H9 (cell line): ENCODE results near the gene FOXI1. TPM values are rescaled to one million over a fixed set of nuclear protein-coding genes. Genes with fewer than 3 reads are reported as not detected.

Experiments
- DNase-seq: peaks from one replicate; pipeline ENCODE4 v3.0.0-alpha.2; 2017
- H2AFZ ChIP-seq: one replicate; pipeline ENCODE4 v1.6.1; 2013; ENCODE audit warnings: mild to moderate bottlenecking, low read length, control low read depth, moderate library complexity
- H2AK5ac ChIP-seq: 2 replicates; pipeline ENCODE4 v1.6.1; 2013; ENCODE audit warnings: low read length, control low read depth, mixed read lengths; ENCODE audit not compliant: insufficient read length
- H2BK120ac ChIP-seq: one replicate; pipeline ENCODE4 v1.6.1; 2013; ENCODE audit warnings: low read depth, mild to moderate bottlenecking, low read length, control low read depth, inconsistent platforms; ENCODE audit not compliant: poor library complexity, severe bottlenecking
- H2BK12ac ChIP-seq: 2 replicates; pipeline ENCODE4 v1.6.1; 2013; ENCODE audit warnings: low read length, control low read depth, mixed read lengths, low read depth; ENCODE audit not compliant: insufficient read length
- H2BK15ac ChIP-seq: 2 replicates; pipeline ENCODE4 v1.6.1; 2013; ENCODE audit warnings: low read depth, low read length, control low read depth
- H2BK20ac ChIP-seq: one replicate; pipeline ENCODE4 v1.6.1; 2013; ENCODE audit warnings: low read depth, mild to moderate bottlenecking, low read length, control low read depth, inconsistent platforms; ENCODE audit not compliant: poor library complexity, severe bottlenecking
- H2BK5ac ChIP-seq: 2 replicates; pipeline ENCODE4 v1.6.1; 2013; ENCODE audit warnings: low read length, control low read depth, mixed read lengths; ENCODE audit not compliant: insufficient read length
- H3K14ac ChIP-seq: 2 replicates; pipeline ENCODE4 v1.6.1; 2013; ENCODE audit warnings: low read length, control low read depth; ENCODE audit not compliant: insufficient read depth
- H3K18ac ChIP-seq: 2 replicates; pipeline ENCODE4 v1.6.1; 2013; ENCODE audit warnings: low read depth, mild to moderate bottlenecking, mixed read lengths, low read length, control low read depth; ENCODE audit not compliant: insufficient read length
- H3K23ac ChIP-seq: 2 replicates; pipeline ENCODE4 v1.6.1; 2013; ENCODE audit warnings: low read length, control low read depth, mixed read lengths, low read depth; ENCODE audit not compliant: insufficient read length
- H3K23me2 ChIP-seq: 2 replicates; pipeline ENCODE4 v1.6.1; 2013; ENCODE audit warnings: low read depth, mild to moderate bottlenecking, mixed read lengths, low read length, control low read depth; ENCODE audit not compliant: insufficient read length, poor library complexity, severe bottlenecking
- H3K27ac ChIP-seq: 2 replicates; pipeline ENCODE4 v1.5.1; 2013; ENCODE audit warnings: low read length, control low read depth, mixed read lengths, low read depth; ENCODE audit not compliant: insufficient read length
- H3K27me3 ChIP-seq: 2 replicates; pipeline ENCODE4 v1.6.1; 2013; ENCODE audit warnings: low read length, control low read depth, inconsistent platforms; ENCODE audit not compliant: insufficient read depth
- H3K4ac ChIP-seq: 2 replicates; pipeline ENCODE4 v1.6.1; 2013; ENCODE audit warnings: low read depth, mild to moderate bottlenecking, control low read depth, inconsistent platforms, low read length, moderate library complexity
- H3K4me1 ChIP-seq: 2 replicates; pipeline ENCODE4 v1.6.1; 2013; ENCODE audit warnings: low read length, control low read depth, inconsistent platforms; ENCODE audit not compliant: insufficient read depth
- H3K4me2 ChIP-seq: 2 replicates; pipeline ENCODE4 v1.6.1; 2013; ENCODE audit warnings: low read length, control low read depth, mixed read lengths; ENCODE audit not compliant: insufficient read length, insufficient read depth
- H3K56ac ChIP-seq: 2 replicates; pipeline ENCODE4 v1.6.1; 2013; ENCODE audit warnings: low read depth, mild to moderate bottlenecking, mixed read lengths, low read length, control low read depth; ENCODE audit not compliant: insufficient read length
- H3K79me1 ChIP-seq: 2 replicates; pipeline ENCODE4 v1.6.1; 2013; ENCODE audit warnings: low read depth, mild to moderate bottlenecking, moderate library complexity, low read length, control low read depth, inconsistent platforms; ENCODE audit not compliant: insufficient read depth, poor library complexity, severe bottlenecking
- H3K79me2 ChIP-seq: 2 replicates; pipeline ENCODE4 v1.6.1; 2013; ENCODE audit warnings: low read length, control low read depth, inconsistent platforms; ENCODE audit not compliant: insufficient read depth
- H3K9ac ChIP-seq: 2 replicates; pipeline ENCODE4 v1.6.1; 2013; ENCODE audit warnings: low read length, control low read depth, mixed read lengths; ENCODE audit not compliant: insufficient read length; ENCODE audit errors: extremely low read depth
- H3K9me3 ChIP-seq: one replicate; pipeline ENCODE4 v1.6.1; 2013; ENCODE audit warnings: low read depth, low read length, inconsistent platforms; ENCODE audit not compliant: control insufficient read depth
- H3T11ph ChIP-seq: one replicate; pipeline ENCODE4 v1.6.1; 2013; ENCODE audit warnings: mild to moderate bottlenecking, low read length, control low read depth, inconsistent platforms
- H4K20me1 ChIP-seq: one replicate; pipeline ENCODE4 v1.6.1; 2013; ENCODE audit not compliant: control insufficient read depth, insufficient read length, insufficient read depth
- H4K5ac ChIP-seq: 2 replicates; pipeline ENCODE4 v1.6.1; 2013; ENCODE audit warnings: low read depth, mild to moderate bottlenecking, mixed read lengths, low read length, control low read depth; ENCODE audit not compliant: insufficient read length
- H4K8ac ChIP-seq: replicated peaks from 2 replicates; pipeline ENCODE4 v1.6.1; 2013; ENCODE audit warnings: low read length, control low read depth, mixed read lengths, low read depth; ENCODE audit not compliant: insufficient read length
- H4K91ac ChIP-seq: 2 replicates; pipeline ENCODE4 v1.6.1; 2013; ENCODE audit warnings: low read depth, mild to moderate bottlenecking, moderate library complexity, mixed read lengths, low read length, control low read depth; ENCODE audit not compliant: insufficient read length
- H3K27ac Mint-ChIP-seq, 3 experiments: 2 replicates in 2 of 3; 3 replicates in 1 of 3; pipeline ENCODE4 v1.8.0; 2020 to 2021; ENCODE audit warnings: mixed read lengths in 3 of 3, mild to moderate bottlenecking in 1 of 3, moderate library complexity in 1 of 3
- H3K27me3 Mint-ChIP-seq: 2 replicates; pipeline ENCODE4 v1.8.0; 2021; ENCODE audit warnings: low read depth, mild to moderate bottlenecking, moderate library complexity, mixed read lengths
- H3K36me3 Mint-ChIP-seq, 3 experiments: 2 replicates in 2 of 3; 3 replicates in 1 of 3; pipeline ENCODE4 v1.8.0; 2020 to 2021; ENCODE audit warnings: low read depth in 3 of 3, mixed read lengths in 3 of 3; ENCODE audit not compliant: insufficient read depth in 1 of 3
- H3K4me1 Mint-ChIP-seq, 2 experiments: 2 replicates each; pipeline ENCODE4 v1.8.0; 2020; ENCODE audit warnings: mixed read lengths in 2 of 2
- H3K4me3 Mint-ChIP-seq, 2 experiments: 2 replicates in 1 of 2; 3 replicates in 1 of 2; pipeline ENCODE4 v1.8.0; 2020 to 2021; ENCODE audit warnings: mild to moderate bottlenecking in 2 of 2, mixed read lengths in 2 of 2, moderate library complexity in 1 of 2
- H3K9me3 Mint-ChIP-seq, 2 experiments: 2 replicates in 1 of 2; 3 replicates in 1 of 2; pipeline ENCODE4 v1.8.0; 2020; ENCODE audit warnings: mild to moderate bottlenecking in 2 of 2, mixed read lengths in 2 of 2, moderate library complexity in 1 of 2
- CTCF ChIP-seq: fragments of 200-600 bp; sonication (generic); conservative IDR thresholded peaks from 3 replicates; pipeline ENCODE4 v1.8.0; 2021; ENCODE audit warnings: antibody characterized with exemption, mild to moderate bottlenecking
- WGBS: extraction: QIAGEN DNeasy Blood & Tissue Kit; methylation state at CpG from one replicate; pipeline ENCODE4 v1.1.7; 2013; ENCODE audit warnings: missing lambda C conversion rate, low lambda C conversion rate, mixed read lengths; ENCODE audit not compliant: insufficient read length; ENCODE audit errors: extremely low coverage; 5-methylcytosine and 5-hydroxymethylcytosine counted together
- total RNA-seq: library from RNA; stranded (reverse); gene quantifications from 2 replicates; pipeline ENCODE4 v1.2.1, GENCODE V29; 2021

The FOXI1 gene
- total RNA-seq, 1 experiment from 2014 or later, result not detected

GRCh38 chr5:170059221-170059620 is 46.5 kb upstream of the FOXI1 start:
- Histone ChIP-seq H3K4me1 (no peaks in the 10 kb centered on the region), H4K91ac (no peak overlapping the region), H3K23me2 (no peaks in the 10 kb centered on the region), H2BK5ac (no peak overlapping the region), H3K27me3 (no peaks in the 10 kb centered on the region), H3K18ac (no peak overlapping the region), H3K27ac (no peak overlapping the region), H3K4me2 (no peak overlapping the region), H2AFZ (no peak overlapping the region), H3K79me1 (no peaks in the 10 kb centered on the region), H3K9me3 (no peaks in the 10 kb centered on the region), H4K5ac (no peak overlapping the region), H3T11ph (no peak overlapping the region), H2AK5ac (no peak overlapping the region), H2BK120ac (no peak overlapping the region), H2BK15ac (no peak overlapping the region), H3K79me2 (0 out of 2 replicates have a peak, but pooled peaks cover 2% of the 10 kb centered on the region), H3K14ac (no peak overlapping the region), H3K9ac (no peak overlapping the region), H2BK12ac (no peak overlapping the region), H2BK20ac (no peak overlapping the region), H3K4ac (no peak overlapping the region), H3K56ac (no peak overlapping the region), H4K8ac (no peak overlapping the region), H3K23ac (no peak overlapping the region), H4K20me1 (no peaks in the 10 kb centered on the region)
- Mint-ChIP-seq H3K4me3 (no peak overlapping the region), H3K36me3 (no peaks in the 10 kb centered on the region), H3K4me1 (no peaks in the 10 kb centered on the region), H3K9me3 (no peaks in the 10 kb centered on the region; a peak in 1 of 5 replicates), H3K27me3 (peaks cover 3% of the 10 kb centered on the region; the same call in 1 of the 2 replicates), H3K27ac (no peak overlapping the region)
- no CpG with 5 or more reads among the region's 1 CpG for WGBS
- no peak for TF ChIP-seq CTCF
- DNase-seq, result no peak
